KMS-11 (cell line): ENCODE data around the gene RBM42.
A peak's percentile ranks its signal among the peaks of the same experiment; 100 is the strongest.

Source experiments
- H2AFZ ChIP-seq: fragments of 200-600 bp; sonication (generic); 2 replicates; pipeline ENCODE4 v1.6.1; 2016; ENCODE audit warnings: antibody characterized with exemption, mixed run types, low read depth
- H3K27ac ChIP-seq: fragments of 200-600 bp; sonication (generic); 2 replicates; pipeline ENCODE4 v1.6.1; 2016; ENCODE audit warnings: mild to moderate bottlenecking, mixed run types
- H3K27me3 ChIP-seq: fragments of 200-600 bp; sonication (generic); 2 replicates; pipeline ENCODE4 v1.6.1; 2017; ENCODE audit warnings: mild to moderate bottlenecking, low read depth, mixed run types, moderate library complexity; ENCODE audit not compliant: insufficient read depth
- H3K36me3 ChIP-seq: fragments of 200-600 bp; sonication (generic); 2 replicates; pipeline ENCODE4 v1.6.1; 2017; ENCODE audit warnings: mild to moderate bottlenecking, mixed run types; ENCODE audit not compliant: insufficient read depth
- H3K4me1 ChIP-seq: fragments of 200-600 bp; sonication (generic); 2 replicates; pipeline ENCODE4 v1.6.1; 2016; ENCODE audit warnings: mild to moderate bottlenecking, low read depth, mixed run types; ENCODE audit not compliant: poor library complexity, severe bottlenecking
- H3K4me2 ChIP-seq: fragments of 200-600 bp; sonication (generic); 2 replicates; pipeline ENCODE4 v1.7.0; 2016; ENCODE audit warnings: mild to moderate bottlenecking, mixed run types
- H3K4me3 ChIP-seq: fragments of 200-600 bp; sonication (generic); IDR thresholded peaks from 2 replicates; pipeline ENCODE4 v1.6.1; 2017; ENCODE audit warnings: low read depth, low read length, mixed read lengths; ENCODE audit not compliant: insufficient read depth
- H3K79me2 ChIP-seq: fragments of 200-600 bp; sonication (generic); 2 replicates; pipeline ENCODE4 v1.6.1; 2016; ENCODE audit warnings: low read depth, mixed run types; ENCODE audit not compliant: insufficient read depth
- H3K9ac ChIP-seq: fragments of 200-600 bp; sonication (generic); 2 replicates; pipeline ENCODE4 v1.6.1; 2016; ENCODE audit warnings: mild to moderate bottlenecking, mixed run types
- H4K20me1 ChIP-seq: fragments of 200-600 bp; sonication (generic); 2 replicates; pipeline ENCODE4 v1.6.1; 2016; ENCODE audit warnings: mild to moderate bottlenecking, mixed run types; ENCODE audit not compliant: insufficient read depth
- CTCF ChIP-seq: fragments of 200-600 bp; sonication (generic); conservative IDR thresholded peaks from 2 replicates; pipeline ENCODE4 v1.6.1; 2017; ENCODE audit warnings: low read depth, mild to moderate bottlenecking, antibody characterized with exemption, low read length, moderate library complexity, mixed read lengths

RBM42 gene

GRCh38 chr19:35609851-35610353, 18.9 kb upstream of the RBM42 start:
- no peaks in the 10 kb centered on the region for H3K36me3 ChIP-seq
- no peak overlapping the region for H3K4me3 ChIP-seq
- no peak overlapping the region for H3K4me2 ChIP-seq
- H3K9ac ChIP-seq = no peak overlapping the region
- no peak overlapping the region for H2AFZ ChIP-seq
- H3K79me2 ChIP-seq = no peaks in the 10 kb centered on the region; the same call in 1 of the 2 replicates
- H3K27ac ChIP-seq = no peak overlapping the region
- H3K4me1 ChIP-seq = peaks cover 9% of the 10 kb centered on the region
- peaks cover 2% of the 10 kb centered on the region; the same call in 1 of the 2 replicates for H3K27me3 ChIP-seq
- TF ChIP-seq CTCF = no peak
- no peaks in the 10 kb centered on the region for H4K20me1 ChIP-seq

- no peaks in the 10 kb centered on the region; the same call in 1 of the 2 replicates for H3K79me2 ChIP-seq
- no peak for TF ChIP-seq CTCF
- 0 out of 2 replicates have a peak overlapping the region, but pooled peaks have one; percentile 46 for H3K27ac ChIP-seq
- peaks cover 2% of the 10 kb centered on the region; the same call in 1 of the 2 replicates for H3K27me3 ChIP-seq
- peaks cover 9% of the 10 kb centered on the region for H3K4me1 ChIP-seq
- H2AFZ ChIP-seq = peak overlapping the region; percentile 80
- no peaks in the 10 kb centered on the region for H4K20me1 ChIP-seq
- H3K36me3 ChIP-seq = no peaks in the 10 kb centered on the region
- no peak overlapping the region for H3K4me3 ChIP-seq
- peak overlapping the region; percentile 88; the same call in 1 of the 2 replicates for H3K9ac ChIP-seq
- peak overlapping the region; percentile 66 for H3K4me2 ChIP-seq
Measured at GRCh38 chr19:35612224-35612558, 16.6 kb upstream of the RBM42 start.

GRCh38 chr19:35612559-35613321, 16.1 kb upstream of the RBM42 start, which contains the start of gene HAUS5:
Gene HAUS5, plus strand, starts transcription at chr19:35612735. Its CDS starts 60 bp downstream, at chr19:35612795.
- Histone ChIP-seq H3K36me3 (no peaks in the 10 kb centered on the region), H4K20me1 (no peaks in the 10 kb centered on the region), H3K79me2 (no peaks in the 10 kb centered on the region; the same call in 1 of the 2 replicates), H3K27me3 (peaks cover 2% of the 10 kb centered on the region; the same call in 1 of the 2 replicates), H3K4me2 (peak within 1 kb of the TSS; percentile 75), H3K9ac (peak within 1 kb of the TSS; percentile 88), H3K4me1 (peaks cover 9% of the 10 kb centered on the region), H3K27ac (peak within 1 kb of the TSS; percentile 46), H3K4me3 (no peak within 1 kb of the TSS), H2AFZ (peak within 1 kb of the TSS; percentile 80)
- TF ChIP-seq CTCF = no peak

GRCh38 chr19:35613574-35613973, 15.3 kb upstream of the RBM42 start:
- Histone ChIP-seq H3K9ac (no peak overlapping the region; the same call in 1 of the 2 replicates), H3K4me2 (peak overlapping the region; percentile 75; the same call in 1 of the 2 replicates), H3K4me3 (no peak overlapping the region), H4K20me1 (no peaks in the 10 kb centered on the region), H3K27me3 (0 out of 2 replicates have a peak, but pooled peaks cover 2% of the 10 kb centered on the region), H3K36me3 (no peaks in the 10 kb centered on the region), H3K27ac (no peak overlapping the region), H3K79me2 (no peaks in the 10 kb centered on the region; the same call in 1 of the 2 replicates), H2AFZ (no peak overlapping the region), H3K4me1 (peaks cover 9% of the 10 kb centered on the region)
- no peak for TF ChIP-seq CTCF
